Testis (tissue), 3 donors: Measurements from ENCODE around the gene TRIM71. TPM values are rescaled to one million over a fixed set of nuclear protein-coding genes. Genes with fewer than 3 reads are reported as not detected.

Experiments used
- DNase-seq: peaks from one replicate; pipeline ENCODE4 v3.0.0-alpha.2; 2019
- H3K27ac ChIP-seq, 2 donors: fragments of 200-600 bp; sonication (generic); one replicate each; pipeline ENCODE4 v1.5.1; 2019
- H3K27me3 ChIP-seq: fragments of 200-600 bp; sonication (generic); one replicate; pipeline ENCODE4 v1.5.1; 2019
- H3K36me3 ChIP-seq: fragments of 200-600 bp; sonication (generic); one replicate; pipeline ENCODE4 v1.5.1; 2017; ENCODE audit warnings: low read depth; ENCODE audit errors: missing control alignments
- H3K4me1 ChIP-seq: fragments of 200-600 bp; sonication (generic); one replicate; pipeline ENCODE4 v1.5.1; 2019
- H3K4me3 ChIP-seq, 2 donors: fragments of 200-600 bp; sonication (generic); one replicate each; pipeline ENCODE4 v1.5.1; 2017 to 2019
- H3K9me3 ChIP-seq: fragments of 200-600 bp; sonication (generic); one replicate; pipeline ENCODE4 v1.5.1; 2017
- POLR2A ChIP-seq: fragments of 450-650 bp; IDR thresholded peaks from one replicate; pipeline ENCODE4 v1.6.1; 2017; ENCODE audit warnings: antibody characterized with exemption, mild to moderate bottlenecking, moderate library complexity
- WGBS, 2 donors: methylation state at CpG; one replicate each; pipeline ENCODE4 v1.1.5; 2018; 5-methylcytosine and 5-hydroxymethylcytosine counted together
- intact Hi-C: fragments of 100-400 bp; cut with DNase I; formaldehyde crosslinking; loops from one replicate; pipeline ENCODE4 v1.15.1; 2023; ENCODE audit warnings: low total_unique reads
- polyA plus RNA-seq: library from polyadenylated mRNA; stranded (reverse); fragments of 350-450 nt; fragmentation: Illumina TruSeq; extraction: RNeasy Lipid Tissue Mini Kit (QIAGEN cat#74804); gene quantifications from one replicate; pipeline ENCODE4 v1.2.3, GENCODE V29; 2014; ENCODE audit warnings: low read depth, low replicate concordance; ENCODE audit not compliant: insufficient read depth
- total RNA-seq, 2 donors: library from RNA; depleted of rRNA; stranded (reverse); fragments of >200 nt; gene quantifications; one replicate each; pipeline ENCODE4 v1.2.3, GENCODE V29; 2016
- TF ChIP-seq, protein P1 (sequence below), 3 experiments: fragments of 450-650 bp in 2 of 3; fragments of 200-600 bp in 1 of 3; sonication (generic) in 1 of 3; IDR thresholded peaks; one replicate each; pipeline ENCODE4 v1.5.1; 2016 to 2019; ENCODE audit warnings: antibody characterized with exemption in 3 of 3, mild to moderate bottlenecking in 2 of 3, moderate library complexity in 1 of 3

TRIM71 gene
- total and polyA plus RNA-seq, 3 donors from 2014 or later: 9.9 to 21.0 (median 20.6) TPM

- DNase-seq: no peak
- no peak overlapping the region for H3K27ac ChIP-seq
- H3K9me3 ChIP-seq: no peaks in the 10 kb centered on the region
- TF ChIP-seq, protein P1, sequence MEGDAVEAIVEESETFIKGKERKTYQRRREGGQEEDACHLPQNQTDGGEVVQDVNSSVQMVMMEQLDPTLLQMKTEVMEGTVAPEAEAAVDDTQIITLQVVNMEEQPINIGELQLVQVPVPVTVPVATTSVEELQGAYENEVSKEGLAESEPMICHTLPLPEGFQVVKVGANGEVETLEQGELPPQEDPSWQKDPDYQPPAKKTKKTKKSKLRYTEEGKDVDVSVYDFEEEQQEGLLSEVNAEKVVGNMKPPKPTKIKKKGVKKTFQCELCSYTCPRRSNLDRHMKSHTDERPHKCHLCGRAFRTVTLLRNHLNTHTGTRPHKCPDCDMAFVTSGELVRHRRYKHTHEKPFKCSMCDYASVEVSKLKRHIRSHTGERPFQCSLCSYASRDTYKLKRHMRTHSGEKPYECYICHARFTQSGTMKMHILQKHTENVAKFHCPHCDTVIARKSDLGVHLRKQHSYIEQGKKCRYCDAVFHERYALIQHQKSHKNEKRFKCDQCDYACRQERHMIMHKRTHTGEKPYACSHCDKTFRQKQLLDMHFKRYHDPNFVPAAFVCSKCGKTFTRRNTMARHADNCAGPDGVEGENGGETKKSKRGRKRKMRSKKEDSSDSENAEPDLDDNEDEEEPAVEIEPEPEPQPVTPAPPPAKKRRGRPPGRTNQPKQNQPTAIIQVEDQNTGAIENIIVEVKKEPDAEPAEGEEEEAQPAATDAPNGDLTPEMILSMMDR (IDR thresholded peaks at IDR 0.05): no peak
- no peak for TF ChIP-seq POLR2A
- H3K4me1 ChIP-seq: no peaks in the 10 kb centered on the region
- no peaks in the 10 kb centered on the region for H3K36me3 ChIP-seq
- 90 to 93% methylated on average over 6 of the region's 6 CpGs for WGBS, 2 donors
- H3K4me3 ChIP-seq: no peak overlapping the region
- intact Hi-C loops: no loop called here
- no peaks in the 10 kb centered on the region for H3K27me3 ChIP-seq
Observed at GRCh38 chr3:32857921-32858320, 40.1 kb downstream of the TRIM71 start.

DNA sequence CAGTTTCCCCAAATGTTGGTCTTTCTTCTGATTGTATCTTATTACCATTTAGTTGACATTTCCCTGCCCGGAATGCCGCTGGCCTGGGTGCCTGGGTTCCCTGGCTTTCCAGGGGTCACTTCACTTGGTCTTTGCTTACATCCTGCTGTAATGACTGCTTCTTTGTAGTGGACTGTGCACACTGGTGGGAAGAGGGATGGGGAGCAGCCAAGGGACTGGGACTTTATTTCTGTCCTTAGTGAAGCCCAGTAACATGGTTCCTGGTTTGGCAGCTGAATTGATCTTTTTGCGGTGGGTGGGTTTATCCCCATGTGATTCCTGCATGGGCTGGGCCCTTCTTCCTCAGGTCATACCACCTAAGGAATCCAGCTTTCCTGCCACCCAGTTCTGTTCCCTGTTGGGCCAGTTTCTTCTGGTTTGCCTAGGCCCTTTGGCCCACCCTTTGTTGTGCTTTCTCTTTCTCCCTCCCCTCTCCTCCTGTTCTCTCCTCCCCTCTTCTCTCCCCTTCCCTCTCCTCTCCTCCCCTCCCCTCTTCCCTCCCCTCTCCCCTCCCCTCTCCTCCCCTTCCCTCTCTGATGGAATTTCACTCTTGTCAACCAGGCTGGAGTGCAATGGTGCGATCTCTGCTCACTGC lies 41.9 kb downstream of the TRIM71 start:
- WGBS, 2 donors: 92 to 93% methylated on average over 4 of the region's 4 CpGs
- no peak for DNase-seq
- intact Hi-C loops: no loop called here
- Histone ChIP-seq H3K36me3 (no peaks in the 10 kb centered on the region), H3K4me1 (no peaks in the 10 kb centered on the region), H3K4me3 (no peak overlapping the region), H3K27ac (no peak overlapping the region), H3K9me3 (no peaks in the 10 kb centered on the region), H3K27me3 (no peaks in the 10 kb centered on the region)
- TF ChIP-seq, protein P1 (IDR thresholded peaks at IDR 0.05): no peak
- no peak for TF ChIP-seq POLR2A

- Histone ChIP-seq H3K4me1 (no peaks in the 10 kb centered on the region), H3K36me3 (no peaks in the 10 kb centered on the region), H3K4me3 (no peak overlapping the region), H3K9me3 (no peaks in the 10 kb centered on the region), H3K27me3 (no peaks in the 10 kb centered on the region), H3K27ac (no peak overlapping the region)
- DNase-seq: no peak
- TF ChIP-seq, protein P1 (IDR thresholded peaks at IDR 0.05): no peak
- TF ChIP-seq POLR2A: no peak
- intact Hi-C loops: no loop called here
- 82 to 95% methylated on average over 4 of the region's 4 CpGs for WGBS, 2 donors
Observed at GRCh38 chr3:32860499-32860898, 42.7 kb downstream of the TRIM71 start.

GRCh38 chr3:32861681-32862080 lies 43.9 kb downstream of the TRIM71 start:
- no peaks in the 10 kb centered on the region for H3K4me1 ChIP-seq
- no peaks in the 10 kb centered on the region for H3K36me3 ChIP-seq
- no peak for DNase-seq
- no peaks in the 10 kb centered on the region for H3K27me3 ChIP-seq
- H3K9me3 ChIP-seq: no peaks in the 10 kb centered on the region
- WGBS, 2 donors: 62 to 72% methylated on average over 4 to 5 of the region's 5 CpGs
- TF ChIP-seq, protein P1 (IDR thresholded peaks at IDR 0.05): no peak
- TF ChIP-seq POLR2A: no peak
- H3K4me3 ChIP-seq: no peak overlapping the region
- H3K27ac ChIP-seq: no peak overlapping the region
- intact Hi-C loops: no loop called here

DNA sequence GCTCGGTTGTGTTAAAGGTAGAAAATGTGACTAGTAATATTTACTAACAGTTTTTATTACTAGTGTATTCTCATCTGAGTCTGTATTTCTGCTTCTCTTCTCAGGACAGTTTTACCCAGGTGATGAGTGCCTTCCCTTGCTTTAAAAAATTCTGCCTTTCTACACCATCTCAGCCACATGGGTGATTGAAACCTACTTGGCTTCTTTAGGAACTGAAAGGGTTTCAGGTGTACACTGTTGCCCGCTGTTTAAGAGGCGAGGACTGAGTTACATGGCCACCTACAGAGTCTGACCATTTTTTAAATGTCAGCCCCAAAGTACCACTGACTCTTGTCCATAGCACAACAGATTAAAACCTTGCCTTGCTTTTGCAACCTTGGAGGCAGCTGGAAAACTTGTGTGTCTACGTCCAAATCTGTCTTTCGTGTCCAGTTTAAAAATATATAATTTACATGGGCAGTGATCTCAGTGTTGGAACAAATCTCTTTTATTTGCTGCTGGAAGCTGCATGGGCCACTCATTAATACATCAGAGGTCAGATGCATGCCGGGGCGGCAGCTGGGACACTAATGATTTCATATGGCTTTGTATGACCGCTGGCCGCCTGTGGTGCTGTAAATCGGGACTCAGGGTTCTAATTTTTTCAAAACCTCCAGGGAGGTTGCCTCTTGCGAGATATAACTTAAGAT lies 44.6 kb downstream of the TRIM71 start:
- H3K36me3 ChIP-seq: no peaks in the 10 kb centered on the region
- no peaks in the 10 kb centered on the region for H3K27me3 ChIP-seq
- no peak for DNase-seq
- H3K4me1 ChIP-seq: no peaks in the 10 kb centered on the region
- TF ChIP-seq, protein P1 (IDR thresholded peaks at IDR 0.05): no peak
- TF ChIP-seq POLR2A: no peak
- intact Hi-C loops: no loop called here
- H3K9me3 ChIP-seq: no peaks in the 10 kb centered on the region
- WGBS, 2 donors: 62 to 70% methylated on average over 11 of the region's 11 CpGs
- H3K27ac ChIP-seq: no peak overlapping the region
- H3K4me3 ChIP-seq: no peak overlapping the region
